Left colon (tissue), 2 donors: ENCODE data around the gene NELL1. TPM values are rescaled to one million over a fixed set of nuclear protein-coding genes. Genes with fewer than 3 reads are reported as not detected.

Source experiments
- ATAC-seq: fragments of 200-7000 bp; cut with Tn5 transposase; one replicate; pipeline ENCODE4 v1.9.1; 2020; ENCODE audit warnings: mild to moderate bottlenecking, moderate library complexity
- DNase-seq, 2 donors: peaks; one replicate each; pipeline ENCODE4 v3.0.0-alpha.2; 2020
- intact Hi-C, 2 donors: fragments of 100-400 bp; cut with DNase I in 1 of 2; cut with micrococcal nuclease in 1 of 2; formaldehyde crosslinking; loops; one replicate each; pipeline versions ENCODE4 v1.11.2 to v1.14.0; 2022; cut with DNase I, micrococcal nuclease
- total RNA-seq, 2 donors: library from RNA; stranded (reverse); fragmentation: NEBNext Ultra II Directional; extraction: Animal tissue kit (Norgen Biotek cat#: 25700); gene quantifications; one replicate each; pipeline ENCODE4 v1.2.1, GENCODE V29; 2021
- donor health status: DM: no; HTN: no; CAD: no.
- donor health status: DM: yes; HTN: yes; CAD: no.

The NELL1 gene
- total RNA-seq, 2 donors from 2014 or later: 0.09 to 0.89 TPM

GRCh38 chr11:20658135-20658534 is 11.3 kb upstream of the NELL1 start:
- intact Hi-C loops: no loop called here
- DNase-seq (no peak), ATAC-seq (no peak)

- intact Hi-C loops: no loop called here
- no peak for ATAC-seq
Measured at GRCh38 chr11:20661445-20661844, 7.9 kb upstream of the NELL1 start.

GRCh38 chr11:20661850-20662249 is 7.5 kb upstream of the NELL1 start:
- DNase-seq (no peak), ATAC-seq (no peak)
- intact Hi-C loops: no loop called here

More at GRCh38 chr11:20661445-20661844, 7.9 kb upstream of the NELL1 start:
- DNase-seq: no peak

GRCh38 chr11:20668131-20668809 is 1.1 kb upstream of the NELL1 start:
- intact Hi-C loops: no loop called here
- no peak for DNase-seq
- ATAC-seq: no peak

GRCh38 chr11:20669820-20670684 is 666 bp downstream of the NELL1 start:
- no peak for DNase-seq
- intact Hi-C loops: no loop called here
- ATAC-seq: no peak

- DNase-seq (no peak), ATAC-seq (no peak)
- intact Hi-C loops: no loop called here
Measured at GRCh38 chr11:20670932-20671403, 1.6 kb downstream of the NELL1 start.

GRCh38 chr11:20671856-20672546 is 2.6 kb downstream of the NELL1 start:
- DNase-seq (no peak), ATAC-seq (no peak)
- intact Hi-C loops: no loop called here

GRCh38 chr11:20672575-20672974 is 3.2 kb downstream of the NELL1 start:
- no peak for ATAC-seq
- no peak for DNase-seq

GRCh38 chr11:20676658-20677057 is 7.3 kb downstream of the NELL1 start:
- DNase-seq: no peak
- no peak for ATAC-seq
- intact Hi-C loops: no loop called here

More at GRCh38 chr11:20672575-20672974, 3.2 kb downstream of the NELL1 start:
- intact Hi-C loops: no loop called here

GRCh38 chr11:20688761-20689160 is 19.4 kb downstream of the NELL1 start:
- no peak for DNase-seq
- ATAC-seq: no peak
- intact Hi-C loops: no loop called here

- ATAC-seq: no peak
- no peak for DNase-seq
- intact Hi-C loops: no loop called here
Measured at GRCh38 chr11:20707876-20708275, 38.5 kb downstream of the NELL1 start.

GRCh38 chr11:20712912-20713311 is 43.5 kb downstream of the NELL1 start:
- ATAC-seq (no peak), DNase-seq (no peak)
- intact Hi-C loops: no loop called here

GRCh38 chr11:20715464-20715863 is 46.1 kb downstream of the NELL1 start:
- DNase-seq: no peak
- intact Hi-C loops: no loop called here
- ATAC-seq: no peak

- DNase-seq (no peak), ATAC-seq (no peak)
- intact Hi-C loops: no loop called here
Measured at GRCh38 chr11:20715931-20716330, 46.5 kb downstream of the NELL1 start.

- intact Hi-C loops: no loop called here
- DNase-seq: no peak
- no peak for ATAC-seq
Measured at GRCh38 chr11:20719821-20720220, 50.4 kb downstream of the NELL1 start.

GRCh38 chr11:20723366-20723765 is 54.0 kb downstream of the NELL1 start:
- ATAC-seq (no peak), DNase-seq (no peak)
- intact Hi-C loops: no loop called here

GRCh38 chr11:20729597-20730105 is 60.3 kb downstream of the NELL1 start:
- intact Hi-C loops: no loop called here
- ATAC-seq: no peak
- DNase-seq: no peak

- ATAC-seq: no peak
- intact Hi-C loops: no loop called here
- DNase-seq: no peak
Measured at GRCh38 chr11:20731676-20732215, 62.4 kb downstream of the NELL1 start.

- DNase-seq: no peak
- ATAC-seq: no peak
- intact Hi-C loops: no loop called here
Measured at GRCh38 chr11:20739107-20739506, 69.7 kb downstream of the NELL1 start.
